ENCODE measurements around the gene BTG4.

BTG4 gene

GRCh38 chr11:111452817-111453552, 59.2 kb downstream of the BTG4 start:
- no peak for FAIRE-seq

- no peak for FAIRE-seq
These were observed 60.0 kb downstream of the BTG4 start for GRCh38 chr11:111452146-111452545.

- no peak for FAIRE-seq
These were observed 61.5 kb downstream of the BTG4 start for GRCh38 chr11:111450480-111451320.

GRCh38 chr11:111449696-111450479, 62.3 kb downstream of the BTG4 start:
- FAIRE-seq = no peak

- FAIRE-seq = no peak
These were observed 63.2 kb downstream of the BTG4 start for GRCh38 chr11:111448831-111449557.

- no peak for FAIRE-seq
These were observed 63.8 kb downstream of the BTG4 start for GRCh38 chr11:111448414-111448813.

- FAIRE-seq = no peak
These were observed 64.3 kb downstream of the BTG4 start for GRCh38 chr11:111447931-111448330.

- FAIRE-seq = no peak
These were observed 65.1 kb downstream of the BTG4 start for GRCh38 chr11:111447112-111447471.

GRCh38 chr11:111446404-111447111, 65.6 kb downstream of the BTG4 start:
- FAIRE-seq = peak; percentile 88

- FAIRE-seq = no peak
These were observed 66.6 kb downstream of the BTG4 start for GRCh38 chr11:111445586-111445985.

All from G401.6 (cell line).